DMS 273 treated with DMSO at 0.1 percent for 48 hours (cell line): ENCODE measurements around the gene NCF4.

Source experiments
- DNase-seq: peaks from one replicate; lab custom pipeline; 2025; lab: John Stamatoyannopoulos, UW

Gene NCF4

DNA sequence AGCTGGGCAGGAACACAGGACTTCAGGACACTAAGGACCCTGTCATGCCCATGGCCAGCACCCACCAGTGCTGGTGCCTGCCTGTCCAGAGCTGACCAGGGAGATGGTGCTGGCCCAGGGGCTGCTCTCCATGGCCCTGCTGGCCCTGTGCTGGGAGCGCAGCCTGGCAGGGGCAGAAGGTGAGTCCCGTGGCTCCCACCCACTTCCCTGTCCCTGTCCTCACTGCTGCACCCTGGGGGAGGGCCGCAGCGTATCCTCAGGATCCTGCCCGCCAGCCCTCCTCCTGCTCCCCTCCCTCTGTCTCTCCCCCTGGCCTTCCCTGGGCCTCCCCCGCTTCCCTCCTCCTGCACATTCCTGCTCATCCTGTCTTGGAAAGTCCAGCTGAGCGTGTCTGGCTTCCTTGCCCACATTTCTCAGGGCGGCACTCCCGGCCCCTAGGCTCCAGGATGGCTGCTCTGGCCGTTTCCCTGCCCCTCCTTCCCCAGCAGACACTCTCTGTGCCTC, 61.4 kb downstream of the NCF4 start:
- DNase-seq = no peak

DNA sequence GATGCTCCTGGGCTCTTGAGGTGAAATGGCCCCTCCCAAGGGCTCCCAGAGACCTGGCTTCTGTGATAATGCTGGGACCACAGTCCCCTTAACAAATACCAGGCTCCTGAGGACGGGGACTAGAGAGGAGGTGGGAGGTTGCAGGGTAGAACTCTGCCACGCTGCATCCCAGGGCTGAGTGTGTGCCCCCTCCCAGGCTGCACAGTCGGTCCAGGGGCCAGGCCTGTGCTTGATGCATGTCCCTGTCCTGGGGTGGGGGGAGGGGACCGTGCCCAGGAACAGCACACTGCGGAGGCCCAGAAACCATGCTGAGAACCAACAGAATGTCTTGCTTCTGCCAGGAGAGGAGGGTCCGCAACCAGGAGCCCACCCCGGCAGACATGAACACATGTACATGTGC, 61.9 kb downstream of the NCF4 start:
- DNase-seq = no peak

DNA sequence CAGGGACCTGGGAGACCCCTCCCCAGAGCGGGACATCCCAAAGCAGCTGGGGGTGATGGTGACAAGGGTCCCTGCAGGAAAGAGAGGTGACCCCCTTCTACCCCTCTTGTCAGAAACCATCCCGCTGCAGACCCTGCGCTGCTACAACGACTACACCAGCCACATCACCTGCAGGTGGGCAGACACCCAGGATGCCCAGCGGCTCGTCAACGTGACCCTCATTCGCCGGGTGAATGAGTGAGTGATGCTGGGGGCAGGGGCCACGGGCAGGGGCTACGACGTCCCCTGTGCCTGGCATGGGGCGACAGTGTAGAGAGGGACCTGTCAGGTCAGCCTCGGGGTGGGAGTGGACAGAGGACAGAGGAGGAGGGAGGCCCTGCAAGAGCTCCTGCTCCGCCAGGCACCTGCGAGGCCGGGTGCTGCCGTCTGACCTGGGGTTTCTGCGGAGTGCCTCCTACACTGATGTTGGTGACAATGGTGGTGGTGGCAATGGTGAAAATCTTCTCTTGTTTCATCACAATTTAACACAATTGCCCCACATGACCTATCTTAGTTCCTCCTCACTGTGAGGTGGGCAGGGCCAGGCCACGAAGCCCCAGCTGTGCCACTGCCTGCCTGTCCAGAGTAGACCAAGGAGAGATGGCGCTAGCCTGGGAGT, 62.5 kb downstream of the NCF4 start:
- DNase-seq = no peak

DNA sequence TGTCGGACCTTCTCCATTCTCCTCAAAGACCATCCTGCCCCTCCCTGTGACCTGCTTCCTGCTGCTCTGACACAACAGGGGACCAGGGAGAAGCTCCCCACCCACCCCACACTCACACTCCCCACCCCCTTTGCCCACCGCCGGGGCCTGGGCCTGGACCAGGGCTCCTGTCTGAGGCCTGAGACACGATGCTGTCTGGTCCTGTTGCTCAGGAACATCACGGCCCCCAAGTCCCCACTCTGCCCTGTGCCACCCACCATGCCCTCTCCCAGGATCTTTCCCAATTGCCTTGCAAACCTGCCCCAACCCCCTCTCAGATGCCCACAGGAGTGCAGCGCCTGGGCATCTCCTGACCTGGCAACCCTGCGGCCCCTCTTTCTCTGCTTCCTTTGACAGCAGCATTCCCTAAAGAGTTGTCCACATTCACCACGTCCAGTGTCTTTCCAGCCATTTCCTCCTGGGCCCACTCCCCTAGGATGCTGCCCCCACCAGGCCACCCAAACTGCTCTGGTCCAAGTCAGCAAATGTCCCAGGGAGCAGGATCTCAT, 63.4 kb downstream of the NCF4 start:
- DNase-seq = no peak

DNA sequence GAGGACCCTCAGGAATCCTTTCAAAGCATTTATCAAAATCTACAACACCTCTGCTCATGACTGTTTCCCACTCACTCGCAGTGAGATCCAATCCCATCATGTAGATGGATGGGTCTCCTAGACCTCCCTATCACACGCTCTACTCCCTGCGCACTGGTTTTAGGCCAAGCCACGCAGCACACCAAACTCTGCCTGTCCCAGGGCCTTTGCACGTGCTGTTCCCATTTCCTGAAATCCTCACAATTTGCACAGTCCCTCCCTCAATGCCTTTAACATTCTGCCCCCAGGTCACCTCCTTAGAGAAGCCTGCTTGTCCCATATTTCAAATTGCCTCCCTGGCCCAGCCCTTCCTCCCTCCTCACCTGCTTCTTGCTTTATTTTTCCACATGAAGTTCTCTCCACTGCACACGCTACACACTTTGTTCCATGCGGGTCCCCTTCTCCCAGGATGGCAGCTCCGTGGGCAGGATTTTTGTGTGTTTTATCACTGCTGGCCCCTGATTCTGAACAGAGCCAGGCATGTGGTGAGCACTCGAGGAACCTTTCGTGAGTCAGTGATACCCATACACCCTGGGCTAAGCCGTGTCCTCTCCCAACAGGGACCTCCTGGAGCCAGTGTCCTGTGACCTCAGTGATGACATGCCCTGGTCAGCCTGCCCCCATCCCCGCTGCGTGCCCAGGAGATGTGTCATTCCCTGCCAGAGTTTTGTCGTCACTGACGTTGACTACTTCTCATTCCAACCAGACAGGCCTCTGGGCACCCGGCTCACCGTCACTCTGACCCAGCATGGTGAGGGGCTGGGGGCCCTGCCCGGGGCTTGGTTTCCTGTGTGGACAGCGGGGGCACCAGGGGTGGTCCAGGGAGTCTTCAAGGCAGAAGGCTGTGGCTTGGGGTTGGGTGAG, 64.8 kb downstream of the NCF4 start:
- DNase-seq = no peak

DNA sequence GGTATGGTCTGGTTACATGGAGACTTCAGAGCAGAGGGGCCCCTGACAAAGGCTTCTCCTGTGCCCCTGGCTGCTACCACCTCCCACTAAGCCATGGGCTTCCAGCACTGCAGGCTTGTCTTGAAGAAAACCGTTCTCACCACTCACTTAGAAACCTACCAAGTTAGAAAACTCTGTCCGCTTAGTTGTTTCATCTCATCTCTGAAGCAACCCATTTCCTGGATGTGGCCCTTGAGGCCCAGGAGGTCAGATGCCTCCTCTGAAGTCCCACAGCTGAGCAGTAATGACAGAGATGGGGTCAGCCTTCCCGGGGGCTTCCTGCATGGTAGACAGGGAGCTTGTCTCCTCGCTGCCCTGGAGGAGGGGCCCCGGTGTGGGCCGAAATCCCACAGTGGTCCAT, 65.5 kb downstream of the NCF4 start:
- DNase-seq = no peak

DNA sequence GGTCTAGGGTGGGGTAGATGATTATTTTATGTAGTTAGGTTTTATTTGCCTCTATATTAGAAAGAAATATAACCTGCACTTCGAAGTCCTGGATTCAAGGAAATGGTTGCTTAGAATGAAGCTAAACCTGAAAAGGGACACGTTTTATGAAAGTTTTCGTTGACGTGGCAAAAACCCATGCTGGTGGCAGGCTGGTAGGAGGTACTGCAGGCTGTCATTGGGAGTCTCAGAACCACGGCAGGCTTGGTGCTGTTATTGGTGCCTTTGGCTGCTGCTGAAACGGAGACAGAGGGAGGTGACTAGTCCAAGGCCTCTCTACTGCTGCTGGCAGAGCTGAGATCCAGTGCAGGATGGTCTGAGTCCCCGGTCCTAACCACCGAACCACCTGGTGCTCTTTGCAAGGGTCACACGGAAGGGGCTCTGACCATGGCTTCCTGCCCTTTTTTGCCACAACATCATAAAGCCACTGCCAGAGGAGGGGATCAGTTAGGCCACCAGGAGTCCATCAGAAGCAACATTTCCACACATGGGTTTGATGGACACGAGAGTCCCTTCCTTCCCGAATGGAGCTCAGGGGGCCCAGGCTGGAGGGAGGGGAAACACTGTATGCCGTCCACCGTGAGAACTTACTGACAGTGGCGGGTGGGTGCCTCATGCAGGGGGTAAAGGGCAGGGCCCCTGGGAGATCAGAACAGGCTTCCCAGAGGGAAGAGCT, 66.1 kb downstream of the NCF4 start:
- DNase-seq = no peak
